ENCODE measurements around the gene RGS7.

Gene RGS7

DNA sequence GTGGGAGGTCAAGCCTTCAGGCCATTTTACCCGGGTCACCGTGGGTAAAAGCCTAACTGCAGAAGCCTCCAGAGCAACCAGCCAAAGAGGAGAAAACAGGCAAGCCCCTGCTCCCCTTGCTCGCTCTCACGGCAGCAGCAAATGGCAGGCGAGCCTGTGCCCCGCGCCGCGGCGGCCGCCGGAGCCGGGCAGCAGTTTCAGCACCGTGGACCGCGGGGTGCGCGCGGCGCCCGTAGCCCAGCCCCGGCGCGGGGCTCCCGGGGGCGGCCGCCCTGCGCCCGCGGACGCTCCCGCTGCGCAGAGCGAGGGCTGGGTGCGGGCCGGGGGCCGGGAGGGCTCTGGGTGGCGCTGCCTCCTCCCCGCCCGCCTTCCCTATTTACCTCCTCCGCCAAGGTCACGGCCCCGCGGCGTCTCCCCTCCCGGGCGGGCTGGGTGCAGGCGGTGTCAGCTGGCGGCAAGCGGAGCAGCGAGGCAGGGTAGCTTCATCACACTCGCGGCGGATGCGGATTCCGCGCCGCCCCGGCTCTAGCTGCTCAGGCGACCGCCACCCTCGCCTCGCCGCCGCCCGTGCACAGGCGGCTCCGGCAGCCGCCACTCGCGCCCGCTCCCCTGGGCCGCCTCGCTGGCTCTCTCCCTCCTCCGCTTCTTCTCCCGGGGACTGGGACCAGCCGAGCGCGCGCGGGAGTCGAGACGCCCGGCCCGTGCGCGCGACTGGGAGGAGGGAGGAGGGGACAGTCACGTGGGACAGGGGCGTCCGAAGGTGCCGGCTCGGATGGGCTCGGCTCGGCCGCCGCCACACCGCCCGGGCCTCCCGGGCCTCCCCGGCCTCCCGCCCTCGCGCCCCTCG lies at the start of gene RGS7:
Gene RGS7, minus strand, starts transcription at position 687 of the 847 bp plus-strand sequence.
- DNase-seq (ENCODE audit: low read depth), result peak; percentile 14

DNA sequence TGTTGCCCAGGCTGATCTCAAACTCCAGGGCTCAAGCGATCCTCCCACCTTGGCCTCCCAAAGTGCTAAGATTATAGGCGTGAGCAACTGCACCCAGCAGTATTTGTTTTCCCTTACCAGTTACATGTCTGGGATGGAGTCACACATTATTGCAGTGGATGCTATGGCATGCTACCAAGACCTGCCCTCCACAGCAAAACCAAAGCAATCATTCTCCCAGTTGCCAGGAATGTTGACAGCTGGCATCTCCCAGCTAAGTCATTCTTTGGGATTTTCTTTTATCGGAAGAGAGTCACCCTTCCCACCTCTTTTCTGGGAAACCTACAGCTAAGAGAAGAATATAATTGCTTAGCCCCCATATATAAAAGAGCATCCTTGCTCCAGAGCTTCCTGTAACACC lies 49.4 kb upstream of the RGS7 start:
- DNase-seq (ENCODE audit: low read depth), result no peak

DNA sequence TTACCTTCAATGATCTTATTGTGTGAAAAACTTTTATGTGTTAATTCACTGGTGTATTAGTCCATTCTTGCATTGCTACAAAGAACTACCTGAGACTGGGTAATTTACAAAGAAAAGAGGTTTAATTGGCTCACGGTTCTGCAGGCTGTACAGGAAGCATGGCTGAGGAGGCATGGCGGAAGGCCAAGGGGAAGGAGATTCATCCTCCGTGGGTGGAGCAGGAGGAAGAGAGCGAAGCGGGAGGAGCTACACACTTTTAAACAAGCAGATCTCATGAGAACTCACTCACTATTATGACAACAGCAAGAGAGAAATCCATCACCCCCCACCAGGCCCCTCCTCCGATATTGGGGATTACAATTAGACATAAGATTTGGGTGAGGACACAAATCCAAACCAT lies 44.2 kb upstream of the RGS7 start:
- no peak for DNase-seq (ENCODE audit: low read depth)

DNA sequence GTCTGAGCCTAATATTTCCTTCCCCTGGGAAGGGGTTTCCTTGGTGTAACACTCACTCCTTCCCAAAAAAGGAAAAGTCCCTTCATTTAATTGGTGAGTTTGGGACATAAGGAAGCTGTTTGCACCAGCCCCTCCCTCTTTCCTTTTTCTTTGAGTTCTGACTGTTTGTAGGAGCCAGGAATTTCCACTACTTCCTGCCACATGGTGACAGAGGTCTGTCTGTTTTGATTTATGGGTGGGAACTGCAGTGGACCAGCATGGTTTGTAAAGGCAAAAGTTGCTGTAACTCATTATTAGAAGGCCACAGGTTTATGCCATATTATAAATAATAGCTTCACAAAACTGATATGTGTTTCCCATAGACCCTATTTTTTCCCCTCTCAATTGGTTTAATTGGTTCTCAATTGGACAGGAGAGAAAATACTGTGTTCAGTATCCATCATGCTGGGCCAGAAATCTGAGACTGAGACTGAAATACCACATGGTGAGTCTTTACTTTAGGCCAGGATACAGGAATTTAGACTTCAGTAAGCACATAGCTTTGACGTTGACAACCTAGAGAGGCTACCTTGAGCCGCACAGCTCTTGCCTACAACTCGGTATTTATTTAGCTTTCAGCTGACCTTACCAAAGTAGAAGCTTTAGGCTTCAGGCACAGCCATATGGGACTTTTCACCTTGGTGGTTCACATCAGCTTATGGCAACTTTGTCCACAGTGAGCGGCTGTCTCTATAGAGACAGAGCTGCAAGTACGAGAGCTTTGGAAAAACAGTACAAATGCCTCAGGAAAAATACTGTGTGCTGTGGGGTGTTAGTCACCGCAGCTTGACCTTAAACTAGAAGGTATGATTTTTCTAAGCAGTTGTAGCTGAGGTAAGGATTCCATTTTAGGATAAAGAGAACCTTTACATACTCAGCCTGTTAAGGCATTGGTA lies 40.0 kb upstream of the RGS7 start:
- no peak for DNase-seq (ENCODE audit: low read depth)

DNA sequence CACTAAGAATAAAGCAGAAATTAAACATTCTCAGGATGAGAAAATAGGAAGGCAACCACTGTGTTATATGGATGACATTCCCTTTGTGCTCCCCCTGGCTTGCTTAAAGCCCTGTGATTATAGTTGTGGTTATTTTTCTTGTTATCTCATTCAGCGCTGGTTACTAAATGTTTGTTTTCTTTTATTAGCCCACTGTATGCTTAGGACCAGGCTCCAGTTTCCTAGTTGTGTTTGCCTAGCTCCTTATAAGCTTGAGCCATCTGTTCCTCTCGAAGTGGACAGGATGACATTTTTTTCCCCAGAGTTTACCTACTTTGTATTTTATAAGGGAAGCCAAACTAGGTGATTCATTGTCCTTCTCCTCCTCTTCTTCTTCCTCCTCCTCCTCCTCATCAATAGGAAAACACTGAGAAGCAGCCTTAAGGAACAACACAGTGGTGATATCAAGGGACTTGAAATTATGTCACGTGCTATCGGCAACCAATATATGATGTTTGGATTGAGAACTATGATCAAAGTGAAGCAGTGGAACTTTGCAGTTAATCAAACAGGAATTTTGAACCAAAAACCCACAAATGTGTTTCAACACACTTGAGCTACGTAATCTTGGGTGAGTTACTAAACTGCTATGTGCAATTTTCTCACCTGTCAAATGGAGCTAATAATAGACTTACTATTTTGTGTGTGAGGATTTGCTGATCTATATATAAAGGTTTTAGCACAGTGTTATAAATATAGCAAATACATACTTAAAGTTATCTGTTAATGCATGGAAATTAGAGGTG lies 35.1 kb upstream of the RGS7 start:
- DNase-seq (ENCODE audit: low read depth), result no peak

DNA sequence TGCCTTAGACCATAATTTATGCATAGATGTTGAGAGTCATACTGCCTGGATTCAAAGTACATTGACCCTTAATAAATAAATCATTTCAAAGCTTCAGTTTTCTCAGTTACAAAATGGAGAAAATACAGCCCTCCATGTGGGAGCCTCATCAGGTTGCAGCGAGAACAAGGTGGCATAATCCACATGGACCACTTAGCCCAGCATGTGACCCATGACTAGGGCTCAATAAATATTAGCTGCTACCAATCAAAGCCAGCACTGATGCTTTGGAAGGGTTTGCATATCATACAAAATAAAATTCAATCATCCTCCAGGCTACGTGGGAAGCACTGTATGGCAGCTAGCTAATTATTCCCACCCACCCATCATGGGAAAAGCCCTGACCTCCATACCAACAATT lies 33.5 kb upstream of the RGS7 start:
- no peak for DNase-seq (ENCODE audit: low read depth)

DNA sequence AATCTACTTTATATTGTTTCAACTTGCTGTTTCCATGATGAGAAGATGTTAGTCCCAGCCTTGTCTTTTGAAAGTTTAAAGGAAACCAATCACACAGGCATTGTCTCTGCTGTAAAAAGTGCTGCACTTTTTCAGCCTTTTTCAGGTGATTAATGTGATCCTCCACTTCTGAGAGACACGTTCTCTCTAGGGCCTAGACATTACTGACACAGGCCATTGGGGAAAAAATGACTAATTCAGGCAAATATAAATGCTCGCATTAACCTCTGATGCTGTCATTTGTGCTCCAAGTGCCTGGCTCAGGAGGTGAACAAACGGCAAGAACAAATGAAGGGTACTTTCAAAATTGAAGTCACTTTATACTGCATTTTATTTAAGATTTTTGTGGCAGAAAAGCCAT lies 32.4 kb upstream of the RGS7 start:
- no peak for DNase-seq (ENCODE audit: low read depth)

DNA sequence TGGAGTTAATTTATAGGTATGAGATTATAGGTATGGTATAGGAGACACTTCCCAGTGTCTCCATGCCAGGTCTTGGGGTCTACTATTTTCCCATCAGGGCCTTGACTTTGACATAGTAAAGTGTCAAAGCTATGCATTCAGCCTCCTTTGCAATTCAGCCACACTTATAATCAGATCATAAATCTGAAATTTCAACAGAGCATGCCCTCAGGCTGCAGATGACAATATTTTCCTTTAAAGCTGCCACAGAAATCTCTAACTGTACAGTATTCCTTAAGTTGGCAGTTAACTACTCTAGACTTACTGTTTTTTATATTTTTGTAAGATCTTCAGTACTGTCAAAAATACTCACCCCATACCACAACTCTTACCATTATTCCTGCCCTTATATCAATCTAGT lies 30.2 kb upstream of the RGS7 start:
- DNase-seq (ENCODE audit: low read depth), result no peak

DNA sequence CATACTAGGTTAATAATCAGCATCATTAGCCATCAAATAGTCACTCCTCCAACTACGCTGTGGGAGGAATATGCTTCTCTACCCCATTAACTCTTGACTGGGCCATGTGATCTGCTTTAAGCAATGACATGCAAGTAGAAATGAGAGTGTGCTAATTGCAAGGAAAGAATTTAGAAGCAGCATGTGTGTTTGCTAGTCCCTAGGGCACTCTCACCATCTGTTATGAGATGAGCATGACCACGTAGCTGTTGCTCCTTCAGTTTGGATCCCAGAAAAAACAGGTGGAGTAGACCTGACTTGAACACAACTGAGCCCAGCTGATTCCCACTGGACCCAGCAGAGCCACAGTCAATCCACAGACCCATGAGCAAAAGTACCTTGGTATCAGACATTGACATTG lies 19.7 kb upstream of the RGS7 start:
- DNase-seq (ENCODE audit: low read depth), result no peak

DNA sequence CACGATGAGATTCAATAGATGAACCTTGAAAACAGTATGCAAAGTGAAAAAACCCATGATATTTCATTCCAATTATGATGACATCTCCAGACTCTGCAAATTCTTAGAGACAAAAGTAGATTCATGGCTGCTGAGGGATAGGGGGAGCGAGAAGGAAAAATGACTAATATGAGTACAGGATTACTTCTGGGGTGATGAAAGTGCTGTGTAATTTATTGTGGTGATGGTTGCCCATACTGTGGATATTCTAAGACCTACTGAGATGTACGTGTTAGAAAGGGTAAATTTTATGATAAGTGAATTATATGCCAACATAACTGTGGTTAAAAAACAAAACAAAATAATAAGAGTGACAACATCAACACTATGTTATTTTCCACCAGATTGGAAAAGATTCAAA lies 18.9 kb upstream of the RGS7 start:
- no peak for DNase-seq (ENCODE audit: low read depth)

DNA sequence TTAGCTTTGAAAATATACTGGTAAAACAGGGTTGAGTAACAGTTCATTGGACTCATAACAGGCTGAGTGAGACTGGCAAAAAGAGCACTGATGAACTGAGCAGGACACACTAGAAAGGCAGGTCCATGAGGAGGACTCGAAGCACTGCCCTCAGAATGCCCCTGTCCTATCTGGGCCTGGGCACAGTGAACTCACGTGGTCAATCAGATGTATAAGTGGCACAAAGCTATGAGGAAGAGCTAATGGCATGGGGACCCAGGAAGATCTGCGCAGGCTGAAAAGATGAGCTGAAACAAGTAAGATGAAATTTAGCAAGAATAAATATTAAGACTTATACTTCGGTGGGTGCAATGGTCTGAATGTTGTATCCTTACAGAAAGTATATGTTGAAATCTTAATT lies 9.2 kb upstream of the RGS7 start:
- no peak for DNase-seq (ENCODE audit: low read depth)

DNA sequence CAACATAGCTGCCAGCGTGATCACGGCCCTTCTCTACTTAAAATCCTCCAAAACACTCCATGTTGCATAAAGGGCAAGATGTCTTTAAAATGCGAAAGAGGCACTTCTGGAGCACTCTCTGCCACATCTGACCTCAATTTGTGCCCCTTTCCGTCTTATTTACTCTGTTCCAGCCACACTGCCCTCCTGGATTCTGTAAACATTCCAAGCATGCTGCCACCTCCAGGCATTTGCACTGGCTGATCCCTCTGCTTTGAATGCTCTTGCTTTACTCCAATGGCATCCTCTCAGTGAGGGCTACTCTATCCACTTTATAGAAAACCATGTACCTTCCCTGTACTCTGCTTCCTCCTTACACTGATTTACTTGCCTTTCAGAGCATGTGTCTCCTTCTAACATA lies 5.3 kb upstream of the RGS7 start:
- no peak for DNase-seq (ENCODE audit: low read depth)

DNA sequence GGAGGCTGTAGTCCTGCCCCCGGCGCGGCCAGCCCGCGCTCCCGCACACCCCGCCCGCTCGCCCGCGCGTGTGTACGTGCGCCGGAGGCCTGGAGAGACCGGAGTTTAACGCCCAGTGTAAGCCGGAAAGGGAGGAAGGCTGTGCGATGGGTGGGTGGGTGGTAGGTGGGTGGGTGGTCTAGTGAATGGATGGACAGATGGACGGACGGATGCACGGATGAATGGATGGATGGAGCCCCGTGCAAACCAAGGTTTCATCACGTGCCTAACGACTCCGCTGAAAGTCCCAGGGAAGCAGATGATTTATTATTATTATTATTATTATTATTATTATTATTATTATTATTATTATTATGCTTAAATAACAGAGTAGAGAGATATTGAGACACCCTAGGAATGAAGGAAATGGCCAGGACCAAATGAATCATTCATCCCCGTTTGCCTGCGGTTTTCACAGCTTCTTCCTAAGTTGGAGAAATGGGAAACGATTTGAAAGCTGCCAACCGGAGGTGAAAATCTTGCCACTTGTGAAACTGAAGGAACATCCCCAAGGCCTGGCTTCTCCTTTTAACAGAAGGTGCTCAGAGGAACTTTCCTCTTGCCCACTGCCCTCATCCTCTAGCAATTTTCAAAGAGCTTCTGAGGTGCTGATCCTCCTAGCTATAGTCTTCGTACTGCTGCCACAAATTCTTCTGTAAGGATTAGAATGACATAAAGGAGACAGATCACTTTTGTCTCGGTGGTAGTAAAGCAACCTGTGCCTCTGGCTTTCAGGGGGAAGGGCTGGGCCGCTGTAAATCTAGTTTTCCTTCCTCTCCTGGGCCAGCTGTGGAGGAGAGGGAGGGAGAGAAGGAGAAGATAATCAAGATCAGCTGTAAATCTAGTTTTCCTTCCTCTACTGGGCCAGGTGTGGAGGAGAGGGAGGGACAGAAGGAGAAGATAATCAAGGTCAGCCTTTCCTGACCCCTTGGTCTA lies 648 bp upstream of the RGS7 start:
- peak; percentile 5 for DNase-seq (ENCODE audit: low read depth)

DNA sequence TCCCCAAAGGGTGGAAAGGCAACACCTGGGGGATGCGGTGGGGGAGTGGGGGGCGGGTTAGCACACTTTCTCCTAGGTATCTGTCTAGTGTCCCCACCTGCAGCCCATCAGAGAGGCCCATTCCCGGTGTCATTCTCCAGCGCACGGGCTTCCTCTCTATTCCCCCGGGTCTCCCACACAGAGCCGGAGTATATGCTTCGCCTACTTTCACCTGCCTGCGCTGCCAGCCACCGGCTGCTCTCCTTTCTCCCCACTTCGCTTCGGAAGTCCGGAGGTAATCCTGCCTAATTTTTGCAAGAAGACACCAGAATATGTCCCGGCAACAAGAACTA lies 852 bp downstream of the RGS7 start:
- DNase-seq (ENCODE audit: low read depth), result peak; percentile 5

DNA sequence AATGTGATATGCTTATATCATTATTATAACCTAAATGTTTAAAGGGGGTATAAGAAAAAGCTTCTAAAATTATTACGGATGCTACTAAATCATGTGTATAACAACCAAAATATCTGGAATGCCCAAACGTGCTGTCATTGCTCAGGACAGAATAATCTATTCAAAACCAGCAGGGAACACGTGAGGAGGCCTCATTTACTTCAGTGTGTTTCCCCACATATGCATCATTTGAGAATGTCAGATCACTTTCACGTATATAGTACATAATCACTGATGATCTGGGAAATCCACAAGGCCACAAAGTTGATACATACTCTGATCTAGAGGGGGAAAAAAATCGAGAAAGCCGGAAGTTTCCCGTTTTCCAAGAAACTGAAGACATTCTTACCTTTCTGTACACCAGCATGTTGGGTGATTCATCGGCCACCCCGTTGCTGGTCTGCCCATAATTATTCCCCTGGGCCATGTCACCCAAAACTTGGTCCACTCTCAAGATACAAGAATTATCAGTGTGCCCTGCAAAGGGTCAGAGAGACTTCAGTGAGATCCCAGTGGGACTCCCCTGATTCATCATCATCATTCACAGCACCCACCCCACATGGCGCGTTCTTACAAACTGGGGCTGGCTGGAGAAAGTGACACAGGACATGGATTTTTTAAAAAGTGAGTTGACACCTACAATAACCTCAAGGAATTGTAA lies 1.5 kb downstream of the RGS7 start:
- DNase-seq (ENCODE audit: low read depth), result no peak

DNA sequence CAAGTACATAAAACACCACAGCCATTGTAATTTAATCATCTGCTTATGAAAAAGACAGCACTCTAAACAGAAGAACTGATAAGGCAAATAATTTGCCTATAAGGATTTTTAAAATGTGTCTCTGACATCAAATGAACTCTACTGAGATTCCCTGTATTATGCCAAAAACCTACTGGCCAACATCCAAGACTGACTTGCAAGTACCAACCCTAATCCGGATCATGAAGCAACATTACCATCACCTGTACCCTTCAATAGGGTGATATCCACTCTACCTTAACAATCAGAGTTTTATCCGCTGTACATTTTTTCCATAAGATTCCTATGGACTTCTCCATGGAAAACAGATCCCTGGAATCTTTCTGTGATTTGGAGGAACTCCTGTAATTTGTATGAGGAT lies 4.6 kb downstream of the RGS7 start:
- DNase-seq (ENCODE audit: low read depth), result no peak

DNA sequence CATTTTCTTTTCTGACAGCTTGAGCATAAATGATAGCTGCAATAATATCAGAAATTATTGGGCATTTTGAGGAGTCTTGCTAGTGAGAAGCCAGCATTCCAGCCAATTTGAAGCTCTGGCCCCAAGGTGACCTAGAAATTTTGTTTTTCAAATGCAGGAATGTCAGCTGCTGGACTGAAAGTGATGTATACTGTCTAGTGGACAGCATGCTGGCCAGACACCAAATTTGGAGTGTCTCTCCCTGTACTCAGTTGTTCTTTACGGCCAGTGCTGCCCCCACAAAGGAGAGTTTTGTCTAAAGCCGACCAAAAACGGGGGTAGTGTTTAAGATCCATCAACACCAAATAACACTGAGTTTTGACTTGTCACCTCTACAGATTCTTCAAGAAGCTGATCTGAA lies 5.2 kb downstream of the RGS7 start:
- DNase-seq (ENCODE audit: low read depth), result no peak

DNA sequence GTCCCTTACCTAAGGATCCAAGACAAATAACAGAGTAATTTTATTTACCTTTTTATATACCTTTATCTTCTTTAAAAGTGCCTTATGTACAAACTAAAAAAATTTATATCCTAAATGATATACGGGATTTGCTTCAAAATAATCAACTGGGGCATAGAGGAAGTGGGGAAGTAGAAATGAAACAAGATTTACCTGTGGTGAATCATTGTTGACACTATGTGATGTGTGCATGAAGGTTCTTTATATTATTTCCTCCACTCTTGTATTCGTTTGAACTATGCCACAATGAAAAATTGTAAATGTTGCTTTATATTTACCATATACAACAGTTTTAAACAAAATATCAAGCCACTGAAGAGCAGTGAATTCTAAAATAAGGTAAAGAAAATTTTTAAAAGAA lies 13.0 kb downstream of the RGS7 start:
- no peak for DNase-seq (ENCODE audit: low read depth)

DNA sequence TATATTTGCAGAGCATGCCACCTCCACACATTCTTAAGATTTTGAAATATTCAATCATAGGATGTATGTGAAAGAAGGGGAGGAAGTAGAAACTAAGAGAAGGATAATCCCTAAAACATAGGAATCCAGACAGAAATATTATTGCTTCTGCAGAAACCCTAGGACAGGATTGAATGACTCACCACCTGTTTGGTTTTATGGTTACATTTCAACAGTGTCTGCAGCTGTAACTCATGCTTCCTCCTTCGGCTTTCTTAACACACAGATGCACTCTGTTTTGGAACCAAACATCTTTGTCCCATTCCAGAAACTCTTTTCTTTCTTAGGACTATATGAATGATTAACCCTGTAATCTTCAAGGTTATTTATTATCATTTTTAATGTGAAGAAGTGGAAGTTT lies 20.7 kb downstream of the RGS7 start:
- peak; percentile 40 for DNase-seq (ENCODE audit: low read depth)

DNA sequence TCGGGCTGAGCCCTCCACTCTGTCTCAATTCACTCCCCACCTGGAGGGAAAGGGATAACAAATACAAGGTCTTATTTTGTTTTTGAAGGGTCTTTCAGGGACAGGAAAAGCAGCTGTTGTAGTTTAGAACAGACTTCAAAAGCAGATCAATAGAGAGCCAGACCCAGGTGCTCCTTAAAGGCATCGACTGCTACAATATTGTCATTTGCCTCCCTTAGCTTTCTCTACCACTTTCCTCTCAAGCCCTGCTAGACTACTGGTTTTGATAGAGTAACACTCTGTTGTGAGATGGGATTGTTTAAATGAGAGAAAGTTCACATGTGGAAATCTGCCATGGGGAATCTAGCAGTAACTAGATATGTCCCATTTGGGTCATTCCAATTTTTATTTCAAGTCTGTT lies 24.0 kb downstream of the RGS7 start:
- no peak for DNase-seq (ENCODE audit: low read depth)

DNA sequence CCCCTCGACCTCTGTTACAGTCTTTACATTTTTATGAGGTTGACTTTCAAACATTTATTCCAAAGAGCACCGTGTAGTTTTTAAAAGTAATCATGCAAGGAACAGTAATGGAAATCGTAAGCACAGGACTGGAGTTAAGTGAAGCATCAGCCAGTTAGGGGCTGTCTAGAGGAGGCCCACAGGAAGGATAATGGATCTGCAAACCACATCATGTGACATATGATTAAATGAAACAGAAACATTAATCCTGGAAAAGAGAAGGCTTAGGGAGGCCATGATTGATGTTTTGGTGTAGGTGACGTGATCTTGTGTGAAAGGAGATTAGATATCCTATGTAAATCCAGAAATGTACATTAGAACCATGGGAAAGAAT lies 25.0 kb downstream of the RGS7 start:
- no peak for DNase-seq (ENCODE audit: low read depth)

Measured in HS-5 (cell line).